Endothelial cell of umbilical vein (primary cell): ENCODE data around the gene DEPDC5. TPM values are rescaled to one million over a fixed set of nuclear protein-coding genes. Genes with fewer than 3 reads are reported as not detected.

Experiments
- BruUV-seq: library from RNA; stranded (reverse); fragments of 400-500 nt; replicated peaks from 2 replicates; lab custom pipeline; 2021; lab: Mats Ljungman, UMichigan
- CTCF ChIA-PET: fragments of 300-600, 350-600 bp; sonication (Branson Sonifier 250); formaldehyde crosslinking; loops from one replicate; lab custom pipeline; 2021; ENCODE audit warnings: antibody characterized with exemption, inconsistent platforms; lab: Charles Lee
- POLR2A ChIA-PET: fragments of 300-600, 350-600 bp; sonication (Branson Sonifier 250); formaldehyde crosslinking; loops from one replicate; lab custom pipeline; 2021; ENCODE audit warnings: antibody characterized with exemption, inconsistent platforms; lab: Charles Lee
- DNase-seq: peaks from one replicate; pipeline ENCODE4 v3.0.0-alpha.2; 2011; ENCODE audit warnings: low read depth, low spot score
- FAIRE-seq: peaks from 2 replicates; lab custom pipeline; 2011; peaks lifted over from hg19 to GRCh38; lab: Jason Lieb, UNC
- H2AFZ ChIP-seq: 2 replicates; pipeline ENCODE4 v1.6.0; 2012; ENCODE audit warnings: low read depth, low read length, control low read depth, inconsistent platforms
- H3K27ac ChIP-seq: 2 replicates; pipeline ENCODE4 v1.5.1; 2011; ENCODE audit warnings: low read depth, mild to moderate bottlenecking, control low read depth, low read length, moderate library complexity; ENCODE audit not compliant: insufficient read depth
- H3K27me3 ChIP-seq, 2 experiments: 2 replicates each; pipeline versions ENCODE4 v1.6.0 to v1.6.1; 2011; ENCODE audit warnings: low read length in 2 of 2, mixed read lengths in 1 of 2; ENCODE audit not compliant: control insufficient read depth in 2 of 2, insufficient read depth in 2 of 2
- H3K36me3 ChIP-seq, 2 experiments: 2 replicates in 1 of 2; 3 replicates in 1 of 2; pipeline ENCODE4 v1.5.1; 2011; ENCODE audit warnings: low read length in 2 of 2, mild to moderate bottlenecking in 1 of 2, moderate library complexity in 1 of 2; ENCODE audit not compliant: control insufficient read depth in 2 of 2, insufficient read depth in 2 of 2; ENCODE audit errors: extremely low read depth in 1 of 2
- H3K4me1 ChIP-seq: 3 replicates; pipeline ENCODE4 v1.5.1; 2011; ENCODE audit warnings: mild to moderate bottlenecking, low read length; ENCODE audit not compliant: control insufficient read depth, insufficient read depth; ENCODE audit errors: extremely low read depth
- H3K4me2 ChIP-seq: 2 replicates; pipeline ENCODE4 v1.6.1; 2011; ENCODE audit warnings: low read length, control low read depth, mixed read lengths; ENCODE audit not compliant: insufficient read depth
- H3K4me3 ChIP-seq, 3 experiments: fragments of 200-600 bp in 1 of 3; sonication (generic), shearing (Covaris generic) in 1 of 3; replicated peaks in 1 of 3; 2 replicates each; pipeline ENCODE4 v1.5.1; 2011 to 2016; ENCODE audit warnings: control low read depth in 3 of 3, low read length in 3 of 3, mild to moderate bottlenecking in 2 of 3, inconsistent platforms in 1 of 3, low read depth in 1 of 3, moderate library complexity in 1 of 3; ENCODE audit not compliant: insufficient read depth in 1 of 3
- H3K79me2 ChIP-seq: 2 replicates; pipeline ENCODE4 v1.6.0; 2012; ENCODE audit warnings: low read length, inconsistent platforms; ENCODE audit not compliant: control insufficient read depth, insufficient read depth
- H3K9ac ChIP-seq: replicated peaks from 2 replicates; pipeline ENCODE3; 2011; ENCODE audit warnings: low read length, control low read depth; ENCODE audit not compliant: insufficient read depth; ENCODE audit errors: extremely low read depth
- H3K9me1 ChIP-seq: replicated peaks from 3 replicates; pipeline ENCODE4 v1.6.0; 2011; ENCODE audit warnings: mild to moderate bottlenecking, low read length; ENCODE audit not compliant: control insufficient read depth, insufficient read depth; ENCODE audit errors: extremely low read depth
- H3K9me3 ChIP-seq: replicated peaks from 2 replicates; pipeline ENCODE4 v1.5.1; 2012; ENCODE audit warnings: low read length, inconsistent platforms; ENCODE audit not compliant: control insufficient read depth, insufficient read depth
- H4K20me1 ChIP-seq: replicated peaks from 2 replicates; pipeline ENCODE3; 2011; ENCODE audit warnings: mild to moderate bottlenecking, low read length; ENCODE audit not compliant: control insufficient read depth, insufficient read depth; ENCODE audit errors: extremely low read depth
- CTCF ChIP-seq, 2 donors: IDR thresholded peaks; 1 replicate in 1 of 2; 2 replicates in 1 of 2; pipeline ENCODE4 v1.5.1; 2011; ENCODE audit warnings: low read length in 2 of 2, mild to moderate bottlenecking in 2 of 2, moderate library complexity in 2 of 2, control low read depth in 1 of 2, inconsistent platforms in 1 of 2, low read depth in 1 of 2; ENCODE audit not compliant: insufficient read depth in 1 of 2; ENCODE audit errors: extremely low read depth in 1 of 2
- EZH2 ChIP-seq: IDR thresholded peaks from 2 replicates; pipeline ENCODE4 v1.6.1; 2012; ENCODE audit warnings: borderline replicate concordance, low read depth, mild to moderate bottlenecking, moderate library complexity, low read length, inconsistent platforms; ENCODE audit not compliant: severe bottlenecking
- FOS ChIP-seq: IDR thresholded peaks from 2 replicates; pipeline ENCODE4 v1.6.1; 2011; ENCODE audit warnings: mild to moderate bottlenecking, low read length, moderate library complexity, borderline replicate concordance; ENCODE audit not compliant: insufficient read depth
- GATA2 ChIP-seq: IDR thresholded peaks from 2 replicates; pipeline ENCODE4 v1.7.0; 2011; ENCODE audit warnings: low read depth, mild to moderate bottlenecking, moderate library complexity, mixed read lengths, low read length; ENCODE audit not compliant: insufficient read length, insufficient read depth
- JUN ChIP-seq: IDR thresholded peaks from 2 replicates; pipeline ENCODE4 v1.6.1; 2011; ENCODE audit warnings: borderline replicate concordance, low read depth; ENCODE audit not compliant: insufficient read length, insufficient read depth
- POLR2AphosphoS5 ChIP-seq: IDR thresholded peaks from 2 replicates; pipeline ENCODE4 v1.6.1; 2012; ENCODE audit warnings: low read depth, mild to moderate bottlenecking, control low read depth, low read length, moderate library complexity; ENCODE audit not compliant: insufficient read depth
- dilution Hi-C: fragments of 300-500 bp; cut with MboI; formaldehyde crosslinking; loops from one replicate; pipeline ENCODE4 v1.15.0; 2019; ENCODE audit warnings: low sequenced_read_pairs; ENCODE audit not compliant: extremely low pct_ligation_motif_present
- intact Hi-C: fragments of 100-400 bp; cut with micrococcal nuclease; formaldehyde crosslinking; loops from one replicate; pipeline ENCODE4 v1.10.0; 2022
- polyA plus RNA-seq, 4 experiments: library from polyadenylated mRNA; depleted of rRNA in 3 of 4; stranded (reverse) in 3 of 4; unstranded in 1 of 4; fragments of >200 nt; gene quantifications; 2 replicates each; pipeline versions ENCODE4 v1.2.1 to v1.2.3, GENCODE V29; 2011 to 2012; ENCODE audit warnings: missing spikeins in 1 of 4
- total RNA-seq: library from RNA; stranded (reverse); gene quantifications from 2 replicates; pipeline ENCODE4 v1.2.3, GENCODE V29; 2021

The DEPDC5 gene
- total and polyA plus RNA-seq, 2 donors (not counting 3 experiments of a cell fraction or from before 2014, with no cell fraction given), result 13.1 to 36.6 TPM

- no peak overlapping the region for H3K27ac ChIP-seq
- H3K36me3 ChIP-seq, result peaks cover 16 to 23% of the 10 kb centered on the region in 2 experiments
- intact Hi-C loops (no loop called here), dilution Hi-C loops (no loop called here)
- no peak overlapping the region for H3K4me2 ChIP-seq
- POLR2A ChIA-PET, result no interaction called here
- TF ChIP-seq CTCF (IDR thresholded peaks at IDR 0.05; ENCODE audit: extremely low read depth in 1 of 2, insufficient read depth in 1 of 2, low read depth in 1 of 2, low read length in 2 of 2) (no peak), GATA2 (no peak), EZH2 (no peak), FOS (no peak), JUN (no peak), POLR2AphosphoS5 (no peak)
- H4K20me1 ChIP-seq, result no peaks in the 10 kb centered on the region
- H3K27me3 ChIP-seq, result no peaks in the 10 kb centered on the region
- H3K9ac ChIP-seq, result no peak overlapping the region
- no peak overlapping the region for H3K4me3 ChIP-seq
- H3K9me1 ChIP-seq, result no peaks in the 10 kb centered on the region
- no TSS peak for BruUV-seq
- DNase-seq (no peak), FAIRE-seq (no peak)
- no peaks in the 10 kb centered on the region for H3K9me3 ChIP-seq
- CTCF ChIA-PET, result no interaction called here
- H2AFZ ChIP-seq, result no peak overlapping the region
- no peaks in the 10 kb centered on the region for H3K4me1 ChIP-seq
- no peaks in the 10 kb centered on the region for H3K79me2 ChIP-seq
These were observed 62.9 kb downstream of the DEPDC5 start for GRCh38 chr22:31816750-31817149.
